Lower leg skin (tissue), 4 donors: ENCODE data around the gene NR1H2. TPM values are rescaled to one million over a fixed set of nuclear protein-coding genes. Genes with fewer than 3 reads are reported as not detected.

ENCODE experiments used
- DNase-seq, 2 donors: peaks; one replicate each; pipeline ENCODE4 v3.0.0-alpha.2; 2019; ENCODE audit warnings: low spot score in 2 of 2
- H3K4me3 ChIP-seq: fragments of 200-600 bp; sonication (generic); 2 replicates; pipeline ENCODE4 v1.5.1; 2017; ENCODE audit warnings: mild to moderate bottlenecking, low read depth; ENCODE audit not compliant: poor library complexity, severe bottlenecking
- POLR2A ChIP-seq, 2 donors: fragments of 450-650 bp; IDR thresholded peaks; one replicate each; pipeline ENCODE4 v1.6.1; 2016 to 2017; ENCODE audit warnings: antibody characterized with exemption in 2 of 2, mild to moderate bottlenecking in 1 of 2, moderate library complexity in 1 of 2
- WGBS, 2 donors: methylation state at CpG; one replicate each; pipeline ENCODE4 v1.1.5; 2018; 5-methylcytosine and 5-hydroxymethylcytosine counted together
- intact Hi-C: fragments of 100-400 bp; cut with DNase I; formaldehyde crosslinking; loops from one replicate; pipeline ENCODE4 v1.15.0; 2023; ENCODE audit warnings: low total_unique reads
- total RNA-seq, 4 donors: library from RNA; depleted of rRNA; stranded (reverse); fragments of >200 nt; gene quantifications; one replicate each; pipeline ENCODE4 v1.1.0, GENCODE V29; 2016
- TF ChIP-seq, protein P1 (sequence below), 3 donors: fragments of 450-650 bp; IDR thresholded peaks; one replicate each; pipeline ENCODE4 v1.5.1; 2016; ENCODE audit warnings: antibody characterized with exemption in 3 of 3, mild to moderate bottlenecking in 3 of 3, moderate library complexity in 2 of 3

NR1H2 gene
- total RNA-seq, result 100 to 1,000 TPM in 3 of 4 donors, 10 to 100 TPM in 1; 83.1 to 112 (median 103) TPM

DNA sequence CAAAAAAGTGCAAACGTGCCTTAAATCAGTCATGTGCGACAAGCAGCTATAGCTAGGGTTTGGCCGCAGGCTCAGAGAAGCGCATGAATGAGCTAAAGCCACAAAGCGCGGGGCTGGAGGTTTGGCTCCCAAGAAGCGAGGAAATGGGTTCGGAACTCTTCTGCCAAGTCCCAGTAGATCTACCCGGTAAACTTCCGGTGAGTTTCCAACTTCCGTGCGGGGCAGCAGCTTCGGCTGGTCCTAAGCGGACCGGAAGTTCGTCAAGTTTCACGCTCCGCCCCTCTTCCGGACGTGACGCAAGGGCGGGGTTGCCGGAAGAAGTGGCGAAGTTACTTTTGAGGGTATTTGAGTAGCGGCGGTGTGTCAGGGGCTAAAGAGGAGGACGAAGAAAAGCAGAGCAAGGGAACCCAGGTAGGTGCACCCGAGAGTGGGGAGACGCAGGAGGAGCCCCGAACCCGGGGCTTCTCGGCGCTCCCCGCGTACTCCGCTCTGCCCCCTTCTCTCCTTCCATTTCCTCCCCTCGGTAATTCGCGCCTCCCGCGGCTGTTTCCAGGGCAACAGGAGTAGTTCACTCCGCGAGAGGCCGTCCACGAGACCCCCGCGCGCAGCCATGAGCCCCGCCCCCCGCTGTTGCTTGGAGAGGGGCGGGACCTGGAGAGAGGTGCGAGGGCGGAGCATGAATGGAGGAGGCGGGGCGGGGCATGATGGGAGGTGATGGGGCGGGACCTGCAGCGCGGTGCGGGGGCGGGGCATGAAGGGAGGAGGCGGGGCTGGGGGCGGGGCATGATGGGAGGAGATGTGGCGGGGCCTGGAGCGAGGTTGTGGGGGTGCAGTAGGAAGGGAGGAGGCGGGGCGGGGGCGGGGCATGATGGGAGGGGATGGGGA lies at the start of gene NR1H2:
TSS of gene NR1H2 (plus strand) at position 292 of the 885 bp plus-strand sequence. CDS start 1,149 bp downstream, outside the sequence.
- peak within 1 kb of the TSS; percentile 90 for H3K4me3 ChIP-seq
- peak; percentile 96 to 99 for DNase-seq
- WGBS, 2 donors, result 1% methylated on average over 50 to 64 of the region's 67 CpGs
- intact Hi-C loops, result no loop called here
- TF ChIP-seq, protein P1, sequence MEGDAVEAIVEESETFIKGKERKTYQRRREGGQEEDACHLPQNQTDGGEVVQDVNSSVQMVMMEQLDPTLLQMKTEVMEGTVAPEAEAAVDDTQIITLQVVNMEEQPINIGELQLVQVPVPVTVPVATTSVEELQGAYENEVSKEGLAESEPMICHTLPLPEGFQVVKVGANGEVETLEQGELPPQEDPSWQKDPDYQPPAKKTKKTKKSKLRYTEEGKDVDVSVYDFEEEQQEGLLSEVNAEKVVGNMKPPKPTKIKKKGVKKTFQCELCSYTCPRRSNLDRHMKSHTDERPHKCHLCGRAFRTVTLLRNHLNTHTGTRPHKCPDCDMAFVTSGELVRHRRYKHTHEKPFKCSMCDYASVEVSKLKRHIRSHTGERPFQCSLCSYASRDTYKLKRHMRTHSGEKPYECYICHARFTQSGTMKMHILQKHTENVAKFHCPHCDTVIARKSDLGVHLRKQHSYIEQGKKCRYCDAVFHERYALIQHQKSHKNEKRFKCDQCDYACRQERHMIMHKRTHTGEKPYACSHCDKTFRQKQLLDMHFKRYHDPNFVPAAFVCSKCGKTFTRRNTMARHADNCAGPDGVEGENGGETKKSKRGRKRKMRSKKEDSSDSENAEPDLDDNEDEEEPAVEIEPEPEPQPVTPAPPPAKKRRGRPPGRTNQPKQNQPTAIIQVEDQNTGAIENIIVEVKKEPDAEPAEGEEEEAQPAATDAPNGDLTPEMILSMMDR (IDR thresholded peaks at IDR 0.05), result no peak
- peak in 1 of 2 donors; percentile 49 for TF ChIP-seq POLR2A (IDR thresholded peaks at IDR 0.05)

DNA sequence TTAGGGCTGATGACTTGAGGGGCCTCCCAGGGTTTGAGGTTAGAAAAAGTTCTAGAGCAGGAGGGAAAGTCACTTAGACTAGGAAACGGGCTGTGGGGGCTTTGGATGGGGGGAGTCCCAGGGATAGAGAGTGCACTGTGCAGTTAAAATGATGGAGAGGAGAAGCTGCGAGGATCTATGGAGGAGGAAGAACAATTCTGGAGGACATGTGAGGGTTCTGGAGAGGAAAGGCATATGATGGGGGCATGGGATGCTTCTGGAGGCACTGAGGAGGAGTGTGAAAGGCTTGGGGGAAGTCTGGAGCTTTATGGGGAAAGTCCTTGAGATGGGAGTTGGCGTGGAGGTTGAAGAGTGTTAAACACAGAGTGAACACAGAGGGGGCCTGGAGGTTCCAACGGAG lies 49.2 kb upstream of the NR1H2 start:
- no peak for TF ChIP-seq POLR2A (IDR thresholded peaks at IDR 0.05)
- TF ChIP-seq, protein P1 (IDR thresholded peaks at IDR 0.05), result no peak
- intact Hi-C loops, result no loop called here
- no peak for DNase-seq
- H3K4me3 ChIP-seq, result no peak overlapping the region
- WGBS, 2 donors, result 49 to 53% methylated on average over 3 to 4 of the region's 4 CpGs

DNA sequence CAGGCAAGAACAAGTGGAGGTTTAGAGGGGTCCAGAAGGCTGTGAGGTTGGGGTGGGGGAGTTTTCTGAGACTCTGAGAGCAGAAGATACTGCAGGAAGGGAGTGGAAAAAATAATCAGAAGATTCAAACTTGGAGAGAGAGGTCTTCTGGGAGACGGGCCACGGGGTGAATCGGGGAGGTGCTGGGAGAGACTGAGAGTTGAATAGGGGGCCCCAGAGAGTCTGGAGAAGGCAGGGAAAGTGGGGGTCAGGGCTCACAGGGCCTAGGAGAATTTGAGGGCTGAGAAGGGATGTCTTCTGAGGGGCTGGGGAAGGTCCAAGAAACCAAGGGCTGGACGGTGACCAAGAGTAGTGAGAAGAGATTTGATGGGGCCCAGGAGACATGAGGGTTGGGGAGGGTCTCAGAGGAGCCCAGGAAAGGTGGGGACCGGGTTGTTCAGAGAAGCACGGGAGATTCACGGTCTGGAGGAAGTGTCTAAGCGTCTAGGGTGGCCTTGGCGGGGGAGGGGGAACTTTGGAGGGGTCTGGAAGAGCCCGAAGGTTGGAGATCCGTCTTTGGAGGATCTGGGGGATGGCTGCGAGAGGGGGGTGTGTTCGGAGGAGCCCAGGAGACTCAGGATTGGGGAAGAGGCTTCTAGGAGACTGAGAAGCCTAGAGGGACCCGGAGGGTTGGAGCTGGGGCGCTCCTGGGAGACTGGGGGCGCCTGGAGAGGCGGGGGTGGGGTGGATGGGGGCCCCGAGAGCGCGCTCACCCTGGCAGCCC lies 48.6 kb upstream of the NR1H2 start:
- WGBS, 2 donors, result 22% methylated on average over 14 to 19 of the region's 20 CpGs
- TF ChIP-seq POLR2A (IDR thresholded peaks at IDR 0.05), result no peak
- TF ChIP-seq, protein P1 (IDR thresholded peaks at IDR 0.05), result no peak
- H3K4me3 ChIP-seq, result no peak overlapping the region
- no peak for DNase-seq
- intact Hi-C loops, result no loop called here

DNA sequence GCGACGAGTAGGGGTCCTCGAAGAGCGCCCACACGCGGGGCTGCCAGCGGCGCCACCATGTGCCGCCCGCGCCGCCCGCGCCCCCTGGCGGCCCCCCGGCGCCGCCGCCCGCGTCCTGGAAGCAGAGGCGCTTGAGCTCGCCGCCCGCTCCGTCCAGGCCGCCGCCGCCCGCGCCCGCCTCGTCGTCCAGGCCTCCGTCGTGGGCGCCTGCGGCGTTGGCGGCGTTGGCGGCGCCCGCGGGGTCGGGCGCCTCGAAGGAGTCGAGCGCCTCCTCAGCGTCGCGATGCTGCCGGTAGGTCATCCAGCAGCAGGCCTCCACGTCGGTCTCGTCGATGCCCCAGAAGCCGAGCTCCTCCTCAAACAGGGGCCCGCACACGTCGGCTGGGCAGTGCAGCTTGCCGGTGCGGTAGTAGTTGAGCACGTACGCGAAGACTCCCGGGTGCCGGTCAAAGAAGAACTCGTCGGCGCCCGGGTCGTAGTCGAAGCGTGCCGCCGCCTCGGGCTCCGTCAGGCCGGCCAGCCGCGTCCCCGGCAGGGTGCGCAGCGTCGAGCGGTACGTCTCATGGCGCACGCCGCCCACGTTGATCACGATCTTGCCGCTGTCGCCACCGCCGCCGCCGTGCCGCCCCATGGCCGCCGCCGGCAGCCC lies 47.9 kb upstream of the NR1H2 start:
- no peak overlapping the region for H3K4me3 ChIP-seq
- intact Hi-C loops, result no loop called here
- TF ChIP-seq POLR2A (IDR thresholded peaks at IDR 0.05), result no peak
- 0 to 3% methylated on average over 29 to 45 of the region's 104 CpGs for WGBS, 2 donors
- DNase-seq, result no peak

DNA sequence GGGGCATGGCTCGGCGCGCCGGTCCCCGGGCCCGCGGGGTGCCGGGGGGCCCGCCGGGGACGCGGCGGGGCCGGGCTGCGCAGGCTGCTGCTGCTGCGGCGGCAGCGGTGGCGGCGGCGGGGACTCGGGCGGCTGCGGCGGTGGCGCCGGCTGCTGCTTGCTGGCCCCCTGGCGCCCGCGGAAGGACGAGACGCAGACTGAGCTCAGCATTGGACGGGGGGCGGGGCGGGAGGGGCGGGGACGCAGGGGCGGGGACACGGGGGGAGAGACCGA lies 47.4 kb upstream of the NR1H2 start:
- intact Hi-C loops, result no loop called here
- DNase-seq, result no peak
- no CpG with 5 or more reads among the region's 40 CpGs for whole genome bisulfite sequencing, 2 donors
- TF ChIP-seq, protein P1 (IDR thresholded peaks at IDR 0.05), result no peak
- TF ChIP-seq POLR2A (IDR thresholded peaks at IDR 0.05), result no peak
- H3K4me3 ChIP-seq, result no peak overlapping the region
